H7 (cell line): ENCODE measurements around the gene NIBAN1. TPM values are rescaled to one million over a fixed set of nuclear protein-coding genes. Genes with fewer than 3 reads are reported as not detected.

Source experiments
- DNase-seq: peaks from one replicate; pipeline ENCODE4 v3.0.0; 2012
- H3K27me3 ChIP-seq: 2 replicates; pipeline ENCODE4 v1.6.0; 2011; ENCODE audit warnings: mild to moderate bottlenecking, low read length; ENCODE audit not compliant: control insufficient read depth, insufficient read depth
- H3K36me3 ChIP-seq: replicated peaks from 2 replicates; pipeline ENCODE4 v1.5.1; 2011; ENCODE audit warnings: low read length; ENCODE audit not compliant: control insufficient read depth, insufficient read depth
- H3K4me3 ChIP-seq: 2 replicates; pipeline ENCODE4 v1.5.1; 2011; ENCODE audit warnings: low read depth, mild to moderate bottlenecking, control low read depth, low read length, moderate library complexity; ENCODE audit not compliant: insufficient read depth
- total RNA-seq: library from RNA; depleted of rRNA; stranded (reverse); fragments of >200 nt; shearing (Covaris generic); gene quantifications from 2 replicates; pipeline ENCODE4 v1.2.3, GENCODE V29; 2014

Gene NIBAN1
- total RNA-seq, 1 experiment from 2014 or later: 3.8 TPM

DNA sequence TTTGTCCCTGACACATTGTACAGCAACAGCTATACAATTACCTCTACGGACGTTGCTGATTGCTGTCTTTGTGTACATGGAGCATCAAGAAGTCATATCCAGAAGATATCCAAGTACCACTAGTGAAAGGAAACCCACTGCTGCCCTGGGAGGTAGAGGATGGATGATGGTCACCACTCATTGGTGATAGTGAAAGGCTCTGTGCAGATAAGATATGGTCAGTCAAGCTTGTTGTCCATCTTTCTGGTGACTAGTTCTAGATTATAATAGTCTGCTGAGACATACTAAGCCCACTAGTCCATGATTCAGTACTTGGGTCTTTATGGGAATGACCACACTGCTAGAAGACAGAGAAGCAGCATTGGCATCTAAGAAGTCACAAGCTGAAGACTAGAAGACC, 30.3 kb downstream of the NIBAN1 start:
- no peaks in the 10 kb centered on the region for H3K36me3 ChIP-seq
- DNase-seq: no peak
- H3K27me3 ChIP-seq: no peaks in the 10 kb centered on the region
- no peak overlapping the region for H3K4me3 ChIP-seq

DNA sequence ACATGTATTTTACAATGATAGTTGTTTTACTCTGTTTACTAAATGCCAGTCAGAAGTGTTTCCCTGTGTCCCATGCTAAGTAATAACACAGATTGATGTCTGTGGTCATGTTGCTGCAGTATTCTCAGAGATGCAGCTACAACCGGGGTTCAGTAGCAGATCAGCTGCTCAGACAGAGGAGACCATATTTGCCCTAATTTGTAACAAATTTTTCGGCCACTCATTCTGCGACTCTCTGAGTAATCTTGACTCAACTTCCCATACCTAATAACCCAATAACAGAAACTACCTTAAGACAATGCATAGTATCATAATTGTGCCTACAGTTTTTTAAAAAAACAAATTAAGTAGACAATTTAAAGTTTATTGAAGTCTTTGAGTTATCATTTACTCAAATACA, 32.6 kb downstream of the NIBAN1 start:
- DNase-seq: no peak
- no peak overlapping the region for H3K4me3 ChIP-seq
- no peaks in the 10 kb centered on the region for H3K36me3 ChIP-seq
- no peaks in the 10 kb centered on the region for H3K27me3 ChIP-seq

DNA sequence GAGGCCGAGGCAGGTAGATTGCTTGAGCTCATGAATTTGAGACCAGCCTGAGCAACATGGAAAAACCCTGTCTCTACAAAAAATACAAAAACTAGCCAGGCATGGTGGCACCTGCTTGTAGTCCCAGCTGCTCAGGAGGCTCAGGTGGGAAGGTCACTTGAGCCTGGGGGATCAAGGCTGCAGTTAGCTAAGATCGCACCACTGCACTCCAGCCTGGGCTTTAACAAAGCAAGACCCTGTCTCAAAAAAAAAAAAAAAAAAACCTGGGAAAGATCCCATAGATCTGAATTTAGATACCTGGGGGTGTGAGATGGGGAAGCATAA, 32.9 kb downstream of the NIBAN1 start:
- Histone ChIP-seq H3K27me3 (no peaks in the 10 kb centered on the region), H3K4me3 (no peak overlapping the region), H3K36me3 (no peaks in the 10 kb centered on the region)
- DNase-seq: no peak

DNA sequence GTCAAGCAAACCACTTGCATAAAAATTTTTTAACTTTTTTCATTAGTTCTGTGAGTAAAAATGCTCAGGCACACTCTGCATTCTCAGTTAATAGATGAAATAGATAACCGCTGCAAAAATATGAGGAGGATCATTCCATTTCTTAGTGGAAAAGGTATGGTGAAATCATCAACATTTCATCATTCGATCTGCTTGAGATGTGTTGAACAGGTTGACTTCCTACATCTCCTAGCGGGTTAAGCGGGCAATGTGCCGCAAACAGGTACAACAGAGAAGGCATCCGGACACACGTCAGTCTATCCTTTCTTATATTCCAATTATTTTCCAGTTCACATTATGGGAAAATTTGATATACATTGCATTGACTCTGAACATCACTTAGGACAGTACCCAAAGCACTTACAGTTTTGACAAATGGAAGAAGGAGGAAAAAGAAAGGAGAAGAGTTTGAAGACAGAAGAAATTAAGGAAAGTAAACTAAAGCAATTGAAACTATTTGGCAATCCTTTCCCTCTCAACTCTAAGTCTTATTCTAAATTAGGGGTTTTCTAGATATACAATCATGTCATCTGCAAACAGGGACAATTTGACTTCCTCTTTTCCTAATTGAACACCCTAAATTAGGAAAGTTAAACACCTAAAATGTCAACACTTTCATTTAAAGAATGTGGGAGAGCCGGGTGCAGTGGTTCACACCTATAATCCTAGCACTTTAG, 33.5 kb downstream of the NIBAN1 start:
- no peaks in the 10 kb centered on the region for H3K27me3 ChIP-seq
- H3K4me3 ChIP-seq: no peak overlapping the region
- no peaks in the 10 kb centered on the region for H3K36me3 ChIP-seq
- no peak for DNase-seq

DNA sequence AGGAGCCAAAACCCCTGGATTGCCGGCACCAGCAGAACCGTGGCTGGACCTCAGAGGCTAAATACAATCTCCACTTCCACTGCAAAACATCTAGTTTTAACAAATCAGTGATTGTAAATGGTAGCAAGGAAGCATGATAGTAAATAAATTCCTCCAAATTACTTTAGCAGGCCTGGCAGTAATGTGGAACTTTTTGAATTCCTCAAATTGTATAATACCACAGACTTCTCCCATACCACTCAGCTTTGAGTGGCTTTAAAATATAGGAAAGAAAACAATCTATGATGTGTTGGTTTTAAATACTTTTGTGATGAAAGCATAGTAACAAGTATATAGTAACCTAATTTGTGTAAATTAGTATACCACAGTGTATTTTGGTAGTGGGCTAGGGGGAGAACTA, 34.1 kb downstream of the NIBAN1 start:
- H3K36me3 ChIP-seq: no peaks in the 10 kb centered on the region
- H3K4me3 ChIP-seq: no peak overlapping the region
- H3K27me3 ChIP-seq: no peaks in the 10 kb centered on the region
- DNase-seq: no peak

DNA sequence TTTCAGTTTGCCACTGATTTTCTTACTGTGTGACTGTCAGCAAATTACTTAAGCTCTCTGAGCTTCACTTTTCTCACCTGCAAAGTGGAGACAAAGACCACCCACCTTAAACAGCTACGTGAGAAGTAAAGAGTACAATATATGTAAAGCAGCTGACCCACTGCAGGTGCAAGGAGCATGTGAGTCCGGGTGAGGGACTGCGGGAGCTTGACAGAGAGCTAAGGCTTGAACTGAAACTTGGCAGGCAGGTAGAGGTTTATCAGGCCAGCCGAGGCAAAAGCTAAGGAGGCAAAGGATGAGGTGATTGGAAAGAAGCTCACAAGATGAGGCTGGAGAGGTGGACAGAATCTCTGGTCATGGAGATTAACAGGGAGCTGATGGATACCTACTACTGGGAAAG, 36.6 kb downstream of the NIBAN1 start:
- Histone ChIP-seq H3K4me3 (no peak overlapping the region), H3K27me3 (no peaks in the 10 kb centered on the region), H3K36me3 (no peaks in the 10 kb centered on the region)
- no peak for DNase-seq

DNA sequence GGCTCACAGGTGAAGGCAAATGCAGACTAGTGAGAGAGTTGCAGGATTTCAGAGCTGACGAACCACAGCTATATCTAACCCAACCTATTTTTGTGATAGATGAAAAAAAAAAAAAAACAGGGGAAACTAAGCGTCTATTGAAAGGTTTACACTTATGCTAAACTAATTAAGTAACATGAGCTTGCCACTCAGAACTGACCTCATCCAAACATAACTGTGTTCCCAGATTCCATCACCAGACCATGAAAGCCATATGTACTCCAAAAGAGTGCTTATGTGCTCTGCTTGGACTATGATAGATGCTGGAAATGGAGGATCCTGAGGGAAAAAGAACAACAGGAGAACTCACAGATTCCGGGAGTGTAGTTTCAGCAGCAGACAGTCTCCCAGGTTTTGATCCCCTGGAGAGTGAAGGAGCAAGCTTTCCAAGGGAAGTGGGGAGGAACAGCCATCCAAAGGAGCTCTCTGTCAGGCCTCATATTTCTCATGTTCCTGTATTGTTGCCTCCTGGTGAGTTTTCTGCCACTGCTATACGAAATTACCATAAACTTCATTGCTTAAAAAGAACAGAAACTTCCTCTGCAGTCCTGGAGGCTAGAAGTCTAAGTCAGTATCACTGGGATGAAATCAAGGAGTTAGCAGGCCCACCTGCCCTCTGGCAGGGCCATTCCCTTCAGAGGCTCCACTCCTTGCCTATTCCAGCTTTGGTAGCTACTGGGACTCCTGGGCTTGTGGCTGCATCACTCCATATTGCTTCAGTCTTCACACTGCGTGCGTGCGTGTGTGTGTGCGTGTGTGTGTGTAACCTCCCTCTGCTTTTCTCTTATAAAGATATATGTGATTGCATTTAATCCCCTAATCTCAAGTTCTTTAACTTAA, 38.1 kb downstream of the NIBAN1 start:
- Histone ChIP-seq H3K4me3 (no peak overlapping the region), H3K36me3 (no peaks in the 10 kb centered on the region), H3K27me3 (no peaks in the 10 kb centered on the region)
- DNase-seq: no peak

DNA sequence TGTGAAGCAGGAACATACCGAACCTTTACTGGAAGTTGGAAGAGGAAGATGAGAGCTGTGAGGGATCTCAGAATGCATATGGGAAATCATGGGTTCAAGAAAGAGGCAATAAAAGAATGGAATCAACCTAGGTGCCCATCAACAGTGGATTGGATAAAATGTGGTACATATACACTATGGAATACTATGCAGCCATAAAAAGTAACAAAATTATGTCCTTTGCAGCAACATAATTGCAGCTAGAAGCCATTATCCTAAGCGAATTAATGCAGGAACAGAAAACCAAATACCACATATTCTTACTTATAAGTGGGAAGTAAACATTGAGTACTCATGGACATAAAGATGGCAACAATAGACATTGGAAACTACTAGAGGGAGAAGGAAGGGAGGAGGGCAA, 40.4 kb downstream of the NIBAN1 start:
- no peak for DNase-seq
- H3K27me3 ChIP-seq: no peaks in the 10 kb centered on the region

DNA sequence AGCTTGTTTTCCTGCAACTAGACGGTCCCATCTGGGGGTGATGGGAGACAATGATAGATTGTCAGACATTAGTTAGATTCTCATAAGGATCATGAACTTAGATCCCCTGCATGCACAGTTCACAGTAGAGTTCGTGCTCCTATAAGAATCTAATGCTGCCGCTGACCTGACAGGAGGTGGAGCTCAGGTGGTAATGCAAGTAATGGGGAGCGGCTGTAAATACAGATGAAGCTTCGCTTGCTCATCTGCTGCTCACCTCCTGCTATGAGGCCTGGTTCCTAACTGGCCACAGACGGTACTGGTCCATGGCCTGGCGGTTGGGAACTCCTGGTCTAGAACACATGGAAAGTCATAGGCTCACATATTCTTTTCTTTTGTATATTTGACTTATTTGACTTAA, 42.0 kb downstream of the NIBAN1 start:
- H3K4me3 ChIP-seq: no peak overlapping the region
- DNase-seq: no peak
- no peaks in the 10 kb centered on the region for H3K27me3 ChIP-seq
- no peaks in the 10 kb centered on the region for H3K36me3 ChIP-seq

More for the DNA sequence above, 40.4 kb downstream of the NIBAN1 start:
- Histone ChIP-seq H3K4me3 (no peak overlapping the region), H3K36me3 (no peaks in the 10 kb centered on the region)

DNA sequence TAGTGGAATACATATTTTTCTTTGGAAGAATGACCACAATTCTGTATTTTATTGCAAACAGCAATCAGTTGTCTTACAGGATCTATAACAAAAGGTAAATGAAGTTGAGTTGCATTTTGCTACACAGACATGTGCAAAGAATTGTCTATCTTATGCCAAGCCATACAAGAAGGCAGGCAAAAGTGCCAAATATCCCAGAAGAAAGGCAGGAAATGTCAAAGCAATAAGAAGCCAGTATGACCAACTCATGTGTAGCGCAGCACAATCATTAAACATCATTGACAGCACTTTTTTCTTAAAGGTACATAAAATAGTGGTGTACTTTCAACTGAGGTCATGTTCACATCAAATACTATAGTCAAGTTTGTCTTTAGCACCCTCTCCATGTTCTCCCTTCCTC, 42.7 kb downstream of the NIBAN1 start:
- Histone ChIP-seq H3K27me3 (no peaks in the 10 kb centered on the region), H3K36me3 (no peaks in the 10 kb centered on the region), H3K4me3 (no peak overlapping the region)
- DNase-seq: no peak

DNA sequence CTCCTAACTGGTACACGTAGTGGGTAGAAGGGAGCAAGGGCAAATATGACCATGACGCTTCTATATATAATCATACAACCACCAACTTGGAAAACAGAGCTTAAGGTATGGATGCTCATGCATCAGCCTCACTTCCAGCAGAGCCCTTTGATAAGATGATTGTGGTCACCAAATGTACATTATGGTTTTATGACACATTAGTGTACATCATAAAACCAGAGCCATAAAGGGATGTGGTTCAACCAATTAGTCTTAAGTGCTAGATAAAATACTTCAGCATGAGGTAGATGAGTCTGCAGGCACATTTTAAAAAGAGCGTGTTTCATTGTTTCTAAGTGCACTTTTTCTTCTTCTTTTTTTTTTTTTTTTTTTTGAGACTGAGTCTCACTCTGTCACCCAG, 43.7 kb downstream of the NIBAN1 start:
- H3K27me3 ChIP-seq: no peaks in the 10 kb centered on the region
- H3K4me3 ChIP-seq: no peak overlapping the region
- DNase-seq: no peak
- H3K36me3 ChIP-seq: no peaks in the 10 kb centered on the region

DNA sequence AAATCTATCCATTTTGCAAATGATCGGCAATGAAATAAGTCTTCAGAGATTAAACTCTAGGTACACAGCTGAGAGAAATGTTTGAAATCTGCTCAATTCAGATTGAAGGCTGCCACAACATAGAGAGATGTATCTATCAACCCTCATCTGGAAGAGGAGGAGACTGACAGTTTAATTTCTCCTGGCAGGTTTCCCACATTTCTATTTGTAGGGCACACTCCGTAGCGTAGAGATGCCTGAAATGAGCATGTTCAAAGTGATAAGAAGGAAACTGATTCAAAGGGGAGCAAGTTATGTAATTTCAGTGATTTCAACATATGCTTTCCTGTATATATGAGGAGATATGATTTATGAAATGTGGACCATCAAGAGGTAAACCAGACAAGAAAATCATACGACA, 44.1 kb downstream of the NIBAN1 start:
- H3K36me3 ChIP-seq: no peaks in the 10 kb centered on the region
- H3K27me3 ChIP-seq: no peaks in the 10 kb centered on the region
- DNase-seq: no peak
- no peak overlapping the region for H3K4me3 ChIP-seq

DNA sequence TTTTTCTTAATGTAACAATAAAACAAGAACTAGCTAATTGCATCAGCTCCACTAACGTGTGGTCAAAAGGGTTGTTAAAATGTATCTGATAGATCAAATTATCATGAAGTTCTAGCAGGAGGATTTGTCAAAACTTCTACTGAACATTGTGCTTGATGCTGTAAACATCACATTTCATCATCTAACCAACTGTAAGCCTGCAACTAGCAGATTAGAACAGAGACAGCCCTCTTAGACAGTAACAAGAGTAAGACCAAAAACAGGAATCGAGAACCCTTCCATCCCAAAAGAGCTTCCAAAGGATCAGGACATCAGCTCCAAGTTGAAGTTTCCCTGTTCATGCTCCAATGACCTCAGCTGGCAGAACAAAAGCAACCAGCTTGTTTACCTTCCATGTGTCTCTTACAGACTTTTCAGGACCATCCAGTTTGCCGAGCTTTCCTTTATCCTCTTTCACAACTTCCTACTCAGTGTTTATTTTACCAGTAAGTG, 44.6 kb downstream of the NIBAN1 start:
- no peaks in the 10 kb centered on the region for H3K36me3 ChIP-seq
- DNase-seq: no peak
- H3K27me3 ChIP-seq: no peaks in the 10 kb centered on the region

DNA sequence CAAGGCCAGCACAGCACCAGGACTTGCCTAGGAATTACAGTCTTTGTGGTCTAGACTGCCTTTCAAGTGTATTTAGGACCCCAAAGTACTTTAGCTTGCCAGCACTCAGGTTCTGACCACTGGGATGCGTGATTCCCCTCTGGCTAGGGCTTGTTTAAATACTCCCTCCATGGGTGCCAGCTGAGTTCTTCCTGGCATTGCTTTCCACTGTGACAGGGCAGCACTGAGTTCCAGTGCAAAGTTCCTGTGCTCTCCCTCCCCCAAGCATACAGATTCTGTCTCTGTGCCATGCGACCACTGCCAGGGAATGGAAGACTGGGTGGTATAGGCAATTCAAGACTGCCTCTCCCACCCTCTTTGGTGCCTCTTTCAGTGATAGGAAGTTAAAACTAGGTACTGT, 45.9 kb downstream of the NIBAN1 start:
- H3K4me3 ChIP-seq: no peak overlapping the region
- no peaks in the 10 kb centered on the region for H3K36me3 ChIP-seq
- no peak for DNase-seq

More for the DNA sequence above, 44.6 kb downstream of the NIBAN1 start:
- no peak overlapping the region for H3K4me3 ChIP-seq

More for the DNA sequence above, 45.9 kb downstream of the NIBAN1 start:
- no peaks in the 10 kb centered on the region for H3K27me3 ChIP-seq
